ENCODE results near the gene ESRRB.

DNA sequence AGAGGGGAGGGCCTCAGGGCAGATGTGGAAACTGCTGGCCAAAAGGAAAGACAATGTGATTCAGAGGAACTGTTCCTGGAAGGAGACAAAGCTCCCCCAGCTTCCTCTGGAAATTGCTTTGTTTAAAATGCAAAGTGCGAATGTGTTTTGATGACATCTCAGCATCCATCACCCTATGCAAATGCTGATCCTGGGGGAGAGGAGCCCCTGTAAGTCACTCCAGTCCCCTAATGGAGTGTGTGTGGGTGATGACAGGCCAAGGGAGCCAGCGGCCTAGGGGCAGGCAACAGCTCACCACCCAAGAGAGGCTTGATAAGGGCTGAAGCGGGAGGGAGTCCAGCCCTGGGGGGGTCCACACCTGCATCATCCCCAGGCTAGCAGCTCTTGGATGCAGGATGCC lies 134.2 kb downstream of the ESRRB start:
- TF ChIP-seq, protein P1, sequence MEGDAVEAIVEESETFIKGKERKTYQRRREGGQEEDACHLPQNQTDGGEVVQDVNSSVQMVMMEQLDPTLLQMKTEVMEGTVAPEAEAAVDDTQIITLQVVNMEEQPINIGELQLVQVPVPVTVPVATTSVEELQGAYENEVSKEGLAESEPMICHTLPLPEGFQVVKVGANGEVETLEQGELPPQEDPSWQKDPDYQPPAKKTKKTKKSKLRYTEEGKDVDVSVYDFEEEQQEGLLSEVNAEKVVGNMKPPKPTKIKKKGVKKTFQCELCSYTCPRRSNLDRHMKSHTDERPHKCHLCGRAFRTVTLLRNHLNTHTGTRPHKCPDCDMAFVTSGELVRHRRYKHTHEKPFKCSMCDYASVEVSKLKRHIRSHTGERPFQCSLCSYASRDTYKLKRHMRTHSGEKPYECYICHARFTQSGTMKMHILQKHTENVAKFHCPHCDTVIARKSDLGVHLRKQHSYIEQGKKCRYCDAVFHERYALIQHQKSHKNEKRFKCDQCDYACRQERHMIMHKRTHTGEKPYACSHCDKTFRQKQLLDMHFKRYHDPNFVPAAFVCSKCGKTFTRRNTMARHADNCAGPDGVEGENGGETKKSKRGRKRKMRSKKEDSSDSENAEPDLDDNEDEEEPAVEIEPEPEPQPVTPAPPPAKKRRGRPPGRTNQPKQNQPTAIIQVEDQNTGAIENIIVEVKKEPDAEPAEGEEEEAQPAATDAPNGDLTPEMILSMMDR (conservative IDR thresholded peaks at IDR 0.05; ENCODE audit: low read length), result no peak
- no peak for TF ChIP-seq EZH2phosphoT487 (IDR thresholded peaks at IDR 0.05; ENCODE audit: borderline replicate concordance, low read depth, low read length)
